IMR-90 (cell line): Measurements from ENCODE around the gene NADK. TPM values are rescaled to one million over a fixed set of nuclear protein-coding genes. Genes with fewer than 3 reads are reported as not detected.

Experiments
- ATAC-seq: fragments of 200-7000 bp; cut with Tn5 transposase; 2 replicates; pipeline ENCODE4 v1.9.1; 2020; ENCODE audit warnings: low read depth, mild to moderate bottlenecking, moderate library complexity
- BruUV-seq: library from RNA; stranded (reverse); fragments of 400-500 nt; replicated peaks from 2 replicates; lab custom pipeline; 2021; lab: Mats Ljungman, UMichigan
- CTCF ChIA-PET: fragments of 300-600 bp; formaldehyde crosslinking; extraction: SDS; loops from one replicate; lab custom pipeline; 2021; ENCODE audit warnings: antibody characterized with exemption; lab: Yijun Ruan, JAX
- POLR2A ChIA-PET: fragments of 300-600 bp; sonication (Branson Sonifier 250); formaldehyde crosslinking; loops from one replicate; lab custom pipeline; 2022; ENCODE audit warnings: antibody characterized with exemption; ENCODE audit not compliant: unreplicated experiment; lab: Charles Lee
- DNase-seq: peaks from one replicate; pipeline ENCODE4 v3.0.0; 2013
- H2AFZ ChIP-seq: replicated peaks from 2 replicates; pipeline ENCODE3; 2013; ENCODE audit warnings: low read length, mild to moderate bottlenecking; ENCODE audit not compliant: poor library complexity
- H2AK5ac ChIP-seq: 2 replicates; pipeline ENCODE4 v1.6.1; 2013; ENCODE audit warnings: low read depth, low read length, inconsistent platforms
- H2AK9ac ChIP-seq: replicated peaks from 2 replicates; pipeline ENCODE3; 2013; ENCODE audit warnings: mild to moderate bottlenecking, low read depth, low read length, moderate library complexity; ENCODE audit not compliant: poor library complexity
- H2BK120ac ChIP-seq: 2 replicates; pipeline ENCODE4 v1.6.1; 2013; ENCODE audit warnings: low read depth, low read length, inconsistent platforms
- H2BK15ac ChIP-seq: 3 replicates; pipeline ENCODE4 v1.6.1; 2013; ENCODE audit warnings: low read depth, low read length, inconsistent platforms
- H2BK20ac ChIP-seq: 2 replicates; pipeline ENCODE4 v1.6.1; 2013; ENCODE audit warnings: low read depth, mild to moderate bottlenecking, inconsistent platforms, low read length, moderate library complexity
- H2BK5ac ChIP-seq: 2 replicates; pipeline ENCODE4 v1.6.1; 2013; ENCODE audit warnings: mild to moderate bottlenecking, low read depth, low read length, inconsistent platforms; ENCODE audit not compliant: poor library complexity, severe bottlenecking
- H3K14ac ChIP-seq: replicated peaks from 2 replicates; pipeline ENCODE4 v1.6.1; 2013; ENCODE audit warnings: low read depth, low read length, inconsistent platforms
- H3K18ac ChIP-seq: 2 replicates; pipeline ENCODE4 v1.6.1; 2013; ENCODE audit warnings: low read depth, low read length, control low read depth
- H3K23ac ChIP-seq: 2 replicates; pipeline ENCODE4 v1.6.1; 2013; ENCODE audit warnings: low read depth, low read length, inconsistent platforms
- H3K27ac ChIP-seq: 2 replicates; pipeline ENCODE4 v1.5.1; 2013; ENCODE audit warnings: mild to moderate bottlenecking, control low read depth, low read length; ENCODE audit not compliant: insufficient read depth
- H3K27me3 ChIP-seq: 2 replicates; pipeline ENCODE4 v1.6.1; 2013; ENCODE audit warnings: low read length; ENCODE audit not compliant: control insufficient read depth, insufficient read depth
- H3K36me3 ChIP-seq: 2 replicates; pipeline ENCODE4 v1.6.1; 2013; ENCODE audit warnings: low read length, mixed read lengths; ENCODE audit not compliant: control insufficient read depth, insufficient read depth
- H3K4ac ChIP-seq: 2 replicates; pipeline ENCODE4 v1.6.1; 2013; ENCODE audit warnings: low read depth, low read length, inconsistent platforms
- H3K4me1 ChIP-seq: 2 replicates; pipeline ENCODE4 v1.6.1; 2013; ENCODE audit warnings: low read length, mixed read lengths; ENCODE audit not compliant: control insufficient read depth, insufficient read depth
- H3K4me2 ChIP-seq: 2 replicates; pipeline ENCODE4 v1.6.1; 2013; ENCODE audit warnings: low read depth, mild to moderate bottlenecking, control low read depth, low read length, moderate library complexity
- H3K4me3 ChIP-seq: 2 replicates; pipeline ENCODE4 v1.5.1; 2013; ENCODE audit warnings: low read depth, mild to moderate bottlenecking, control low read depth, low read length, moderate library complexity; ENCODE audit not compliant: insufficient read depth
- H3K56ac ChIP-seq: 2 replicates; pipeline ENCODE4 v1.6.1; 2013; ENCODE audit warnings: low read length, inconsistent platforms; ENCODE audit not compliant: insufficient read depth; ENCODE audit errors: extremely low read depth
- H3K79me1 ChIP-seq, 2 experiments: 2 replicates each; pipeline ENCODE4 v1.6.1; 2013; ENCODE audit warnings: low read length in 2 of 2, inconsistent platforms in 1 of 2, low read depth in 1 of 2
- H3K9ac ChIP-seq: 2 replicates; pipeline ENCODE4 v1.6.1; 2013; ENCODE audit warnings: low read depth, low read length, control low read depth
- H3K9me1 ChIP-seq: 2 replicates; pipeline ENCODE4 v1.6.1; 2013; ENCODE audit warnings: low read length, inconsistent platforms; ENCODE audit not compliant: insufficient read depth
- H3K9me3 ChIP-seq: 2 replicates; pipeline ENCODE4 v1.6.1; 2013; ENCODE audit warnings: low read length; ENCODE audit not compliant: control insufficient read depth, insufficient read depth
- H4K20me1 ChIP-seq: 2 replicates; pipeline ENCODE4 v1.6.1; 2013; ENCODE audit warnings: low read length, inconsistent platforms; ENCODE audit not compliant: insufficient read depth
- H4K5ac ChIP-seq: 2 replicates; pipeline ENCODE4 v1.6.1; 2013; ENCODE audit warnings: mild to moderate bottlenecking, low read depth, low read length, control low read depth
- H4K8ac ChIP-seq, 2 experiments: 2 replicates each; pipeline ENCODE4 v1.6.1; 2013; ENCODE audit warnings: low read depth in 2 of 2, low read length in 2 of 2, control low read depth in 1 of 2, inconsistent platforms in 1 of 2
- H4K91ac ChIP-seq: 2 replicates; pipeline ENCODE4 v1.6.1; 2013; ENCODE audit warnings: low read depth, low read length, inconsistent platforms; ENCODE audit not compliant: insufficient read depth
- BHLHE40 ChIP-seq: fragments of 150-350 bp; IDR thresholded peaks from 2 replicates; pipeline ENCODE4 v1.6.1; 2016; ENCODE audit warnings: mild to moderate bottlenecking, low read depth, low read length
- CEBPB ChIP-seq: IDR thresholded peaks from 2 replicates; pipeline ENCODE4 v1.6.1; 2012; ENCODE audit warnings: low read depth, low read length, improper control_type of control experiment
- CHD1 ChIP-seq: IDR thresholded peaks from 2 replicates; pipeline ENCODE4 v1.6.1; 2012; ENCODE audit warnings: low read depth, low read length, improper control_type of control experiment
- ELK1 ChIP-seq: fragments of 150-350 bp; IDR thresholded peaks from 2 replicates; pipeline ENCODE4 v1.6.1; 2016; ENCODE audit warnings: low read depth, mild to moderate bottlenecking, low read length, moderate library complexity, borderline replicate concordance
- FOS ChIP-seq: fragments of 150-350 bp; IDR thresholded peaks from 2 replicates; pipeline ENCODE4 v1.6.1; 2016; ENCODE audit warnings: low read depth, low read length
- MAFK ChIP-seq: IDR thresholded peaks from 2 replicates; pipeline ENCODE4 v1.6.1; 2012; ENCODE audit warnings: low read depth, low read length, improper control_type of control experiment
- MAZ ChIP-seq: IDR thresholded peaks from 2 replicates; pipeline ENCODE4 v1.6.1; 2012; ENCODE audit warnings: low read depth, mild to moderate bottlenecking, low read length, improper control_type of control experiment, moderate library complexity, borderline replicate concordance
- MXI1 ChIP-seq: IDR thresholded peaks from 2 replicates; pipeline ENCODE4 v1.6.1; 2012; ENCODE audit warnings: low read depth, mild to moderate bottlenecking, low read length, moderate library complexity, borderline replicate concordance
- NFE2L2 ChIP-seq: fragments of 150-350 bp; IDR thresholded peaks from 2 replicates; pipeline ENCODE4 v1.6.1; 2016; ENCODE audit warnings: low read depth, mild to moderate bottlenecking, low read length
- POLR2A ChIP-seq: IDR thresholded peaks from 2 replicates; pipeline ENCODE4 v1.6.1; 2012; ENCODE audit warnings: mild to moderate bottlenecking, low read depth, low read length
- RAD21 ChIP-seq: IDR thresholded peaks from 2 replicates; pipeline ENCODE4 v1.6.1; 2012; ENCODE audit warnings: low read length, improper control_type of control experiment
- RCOR1 ChIP-seq: IDR thresholded peaks from 2 replicates; pipeline ENCODE4 v1.6.1; 2012; ENCODE audit warnings: mild to moderate bottlenecking, low read length, improper control_type of control experiment; ENCODE audit not compliant: insufficient replicate concordance
- RFX5 ChIP-seq: IDR thresholded peaks from 2 replicates; pipeline ENCODE4 v1.8.0; 2012; ENCODE audit warnings: low read depth, mild to moderate bottlenecking, low read length, moderate library complexity
- SMC3 ChIP-seq: fragments of 150-350 bp; IDR thresholded peaks from 2 replicates; pipeline ENCODE4 v1.6.1; 2016; ENCODE audit warnings: low read depth, mild to moderate bottlenecking, antibody characterized with exemption, low read length, moderate library complexity
- WGBS, 2 experiments: methylation state at CpG; one replicate each; pipeline versions ENCODE4 v1.1.5 to v1.1.7; 2013; ENCODE audit warnings: missing lambda C conversion rate in 2 of 2; ENCODE audit not compliant: insufficient read length in 1 of 2; ENCODE audit errors: extremely low coverage in 2 of 2; 5-methylcytosine and 5-hydroxymethylcytosine counted together
- dilution Hi-C: fragments of 300-500 bp; cut with HindIII; formaldehyde crosslinking; loops from one replicate; pipeline ENCODE4 v1.14.3; 2018; ENCODE audit warnings: low sequenced_read_pairs; ENCODE audit not compliant: unreplicated experiment
- in situ Hi-C: fragments of 300-500 bp; cut with MboI; formaldehyde crosslinking; loops from 3 replicates; pipeline ENCODE4 v1.14.3; 2019; ENCODE audit warnings: low sequenced_read_pairs, inconsistent platforms, mixed read lengths
- intact Hi-C: fragments of 100-400 bp; cut with micrococcal nuclease; formaldehyde crosslinking; loops from 2 replicates; pipeline ENCODE4 v1.10.0; 2022
- polyA plus RNA-seq, 3 experiments: library from polyadenylated mRNA; depleted of rRNA; stranded (reverse); fragments of >200 nt; gene quantifications; 2 replicates each; pipeline ENCODE4 v1.2.3, GENCODE V29; 2012; ENCODE audit warnings: low replicate concordance in 1 of 3
- total RNA-seq: library from RNA; depleted of rRNA; stranded (reverse); fragments of >200 nt; gene quantifications from 2 replicates; pipeline ENCODE4 v1.2.3, GENCODE V29; 2012
- TF ChIP-seq, protein P1 (sequence below): conservative IDR thresholded peaks from 2 replicates; pipeline ENCODE4 v1.5.1; 2012; ENCODE audit warnings: mild to moderate bottlenecking, low read depth, low read length, improper control_type of control experiment
- TF ChIP-seq, protein P2 (sequence below): fragments of 150-350 bp; IDR thresholded peaks from 2 replicates; pipeline ENCODE4 v1.6.1; 2017; ENCODE audit warnings: mild to moderate bottlenecking, antibody characterized with exemption, low read length, low read depth

NADK gene
- total and polyA plus RNA-seq, 2 of the 4 experiments (the other 2 are of a cell fraction), result 12.5 to 56.1 TPM

DNA sequence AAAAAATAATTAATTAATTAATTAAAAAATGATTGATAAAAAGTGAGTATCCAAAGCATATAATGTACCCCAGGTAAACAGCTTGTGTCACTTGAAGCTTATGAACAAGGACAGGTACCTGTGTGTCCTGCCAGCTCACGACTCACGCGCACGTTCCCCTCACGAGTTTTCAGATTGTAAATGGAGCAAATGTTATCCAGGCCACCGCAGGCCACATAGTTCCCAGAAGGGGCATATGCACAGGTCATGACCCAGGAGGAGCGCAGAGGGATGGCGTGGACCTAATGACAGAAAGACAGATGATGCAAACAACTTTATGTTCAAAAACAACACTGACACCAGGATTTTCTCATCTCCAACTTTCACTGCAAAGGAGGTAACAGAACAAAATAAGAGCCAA is 26.0 kb upstream of the NADK start:
- H3K14ac ChIP-seq, result no peak overlapping the region
- no peak overlapping the region for H3K9ac ChIP-seq
- H4K5ac ChIP-seq, result no peak overlapping the region
- no peak overlapping the region for H2AFZ ChIP-seq
- no peak overlapping the region for H2AK9ac ChIP-seq
- H3K9me3 ChIP-seq, result no peaks in the 10 kb centered on the region
- no peak overlapping the region for H4K91ac ChIP-seq
- intact Hi-C loops (no loop called here), dilution Hi-C loops (no loop called here), in situ Hi-C loops (no loop called here)
- H3K36me3 ChIP-seq, result peaks cover 60% of the 10 kb centered on the region
- H2BK120ac ChIP-seq, result no peak overlapping the region
- ChIA-PET CTCF (no interaction called here), POLR2A (no interaction called here)
- peaks cover 5% of the 10 kb centered on the region for H3K9me1 ChIP-seq
- WGBS, 2 experiments, result 95% methylated on average over 6 of the region's 8 CpGs; no CpG with 5 or more reads in 1 of the 2 experiments
- H3K56ac ChIP-seq, result no peak overlapping the region
- no peaks in the 10 kb centered on the region for H3K27me3 ChIP-seq
- no peak overlapping the region for H2AK5ac ChIP-seq
- H3K4ac ChIP-seq, result no peak overlapping the region
- no peaks in the 10 kb centered on the region for H3K4me1 ChIP-seq
- no TSS peak for BruUV-seq
- H3K18ac ChIP-seq, result no peak overlapping the region
- DNase-seq (no peak), ATAC-seq (no peak)
- peaks cover 47 to 71% of the 10 kb centered on the region in 2 experiments for H3K79me1 ChIP-seq
- no peak overlapping the region for H2BK5ac ChIP-seq
- H3K27ac ChIP-seq, result no peak overlapping the region
- H4K8ac ChIP-seq, result no peak overlapping the region
- no peak overlapping the region for H2BK15ac ChIP-seq
- H2BK20ac ChIP-seq, result no peak overlapping the region
- no peak overlapping the region for H3K4me3 ChIP-seq
- H4K20me1 ChIP-seq, result peaks cover 61% of the 10 kb centered on the region
- no peak overlapping the region for H3K4me2 ChIP-seq
- no peak for TF ChIP-seq RAD21
- TF ChIP-seq NFE2L2, result no peak
- TF ChIP-seq RFX5, result no peak
- no peak for TF ChIP-seq CHD1
- TF ChIP-seq MXI1, result no peak
- TF ChIP-seq MAFK, result no peak
- TF ChIP-seq SMC3, result no peak
- TF ChIP-seq, protein P1, sequence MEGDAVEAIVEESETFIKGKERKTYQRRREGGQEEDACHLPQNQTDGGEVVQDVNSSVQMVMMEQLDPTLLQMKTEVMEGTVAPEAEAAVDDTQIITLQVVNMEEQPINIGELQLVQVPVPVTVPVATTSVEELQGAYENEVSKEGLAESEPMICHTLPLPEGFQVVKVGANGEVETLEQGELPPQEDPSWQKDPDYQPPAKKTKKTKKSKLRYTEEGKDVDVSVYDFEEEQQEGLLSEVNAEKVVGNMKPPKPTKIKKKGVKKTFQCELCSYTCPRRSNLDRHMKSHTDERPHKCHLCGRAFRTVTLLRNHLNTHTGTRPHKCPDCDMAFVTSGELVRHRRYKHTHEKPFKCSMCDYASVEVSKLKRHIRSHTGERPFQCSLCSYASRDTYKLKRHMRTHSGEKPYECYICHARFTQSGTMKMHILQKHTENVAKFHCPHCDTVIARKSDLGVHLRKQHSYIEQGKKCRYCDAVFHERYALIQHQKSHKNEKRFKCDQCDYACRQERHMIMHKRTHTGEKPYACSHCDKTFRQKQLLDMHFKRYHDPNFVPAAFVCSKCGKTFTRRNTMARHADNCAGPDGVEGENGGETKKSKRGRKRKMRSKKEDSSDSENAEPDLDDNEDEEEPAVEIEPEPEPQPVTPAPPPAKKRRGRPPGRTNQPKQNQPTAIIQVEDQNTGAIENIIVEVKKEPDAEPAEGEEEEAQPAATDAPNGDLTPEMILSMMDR, result no peak
- no peak for TF ChIP-seq MAZ
- TF ChIP-seq, protein P2, sequence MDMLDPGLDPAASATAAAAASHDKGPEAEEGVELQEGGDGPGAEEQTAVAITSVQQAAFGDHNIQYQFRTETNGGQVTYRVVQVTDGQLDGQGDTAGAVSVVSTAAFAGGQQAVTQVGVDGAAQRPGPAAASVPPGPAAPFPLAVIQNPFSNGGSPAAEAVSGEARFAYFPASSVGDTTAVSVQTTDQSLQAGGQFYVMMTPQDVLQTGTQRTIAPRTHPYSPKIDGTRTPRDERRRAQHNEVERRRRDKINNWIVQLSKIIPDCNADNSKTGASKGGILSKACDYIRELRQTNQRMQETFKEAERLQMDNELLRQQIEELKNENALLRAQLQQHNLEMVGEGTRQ, result no peak
- no peak for TF ChIP-seq CEBPB
- no peak for TF ChIP-seq BHLHE40
- no peak for TF ChIP-seq ELK1
- TF ChIP-seq POLR2A, result no peak
- TF ChIP-seq RCOR1, result no peak
- TF ChIP-seq FOS, result no peak
- no peak overlapping the region for H3K23ac ChIP-seq
